GM12878 (cell line): ENCODE measurements around the gene ITSN1. TPM values are rescaled to one million over a fixed set of nuclear protein-coding genes. Genes with fewer than 3 reads are reported as not detected.

Source experiments
- ATAC-seq: fragments of 200-7000 bp; cut with Tn5 transposase; 3 replicates; pipeline ENCODE4 v1.9.1; 2020; ENCODE audit warnings: mild to moderate bottlenecking, moderate library complexity
- BruUV-seq: library from RNA; stranded (reverse); fragments of 400-500 nt; replicated peaks from 2 replicates; lab custom pipeline; 2021; lab: Mats Ljungman, UMichigan
- CTCF ChIA-PET: fragments of 300-600 bp; sonication (Branson Sonifier 250); formaldehyde crosslinking; extraction: SDS; loops from one replicate; lab custom pipeline; 2021; ENCODE audit warnings: inconsistent platforms; lab: Yijun Ruan, JAX
- POLR2A ChIA-PET: fragments of 350-600 bp; formaldehyde crosslinking; extraction: SDS; loops from one replicate; lab custom pipeline; 2021; ENCODE audit warnings: inconsistent platforms; lab: Charles Lee
- RAD21 ChIA-PET: fragments of 300-600 bp; sonication (Branson Sonifier 250); formaldehyde crosslinking; loops from one replicate; lab custom pipeline; 2023; ENCODE audit warnings: antibody characterized with exemption; ENCODE audit not compliant: unreplicated experiment; lab: Charles Lee
- SMC1A ChIA-PET: fragments of 300-600 bp; sonication (Branson Sonifier 250); formaldehyde crosslinking; loops from one replicate; lab custom pipeline; 2023; ENCODE audit not compliant: unreplicated experiment, uncharacterized antibody; lab: Charles Lee
- DNase-seq: peaks from one replicate; pipeline ENCODE4 v3.0.0-alpha.2; 2011; ENCODE audit warnings: low read depth, low spot score
- FAIRE-seq: peaks from 3 replicates; lab custom pipeline; 2011; peaks lifted over from hg19 to GRCh38; lab: Jason Lieb, UNC
- H2AFZ ChIP-seq: 2 replicates; pipeline ENCODE4 v1.6.0; 2011; ENCODE audit warnings: low read depth, low read length, control low read depth; ENCODE audit not compliant: control insufficient read depth
- H3K27ac ChIP-seq: 2 replicates; pipeline ENCODE4 v1.5.1; 2011; ENCODE audit warnings: control low read depth; ENCODE audit not compliant: control insufficient read depth, insufficient read depth
- H3K27me3 ChIP-seq, 2 experiments: replicated peaks in 1 of 2; 2 replicates each; pipeline versions ENCODE4 v1.6.0 to v1.6.1; 2011; ENCODE audit warnings: low read length in 1 of 2; ENCODE audit not compliant: control insufficient read depth in 2 of 2, insufficient read depth in 2 of 2
- H3K36me3 ChIP-seq, 2 experiments: 2 replicates each; pipeline ENCODE4 v1.5.1; 2011; ENCODE audit warnings: low read length in 1 of 2; ENCODE audit not compliant: control insufficient read depth in 2 of 2, insufficient read depth in 2 of 2
- H3K4me1 ChIP-seq: 2 replicates; pipeline ENCODE4 v1.6.1; 2011; ENCODE audit warnings: mild to moderate bottlenecking, low read length, moderate library complexity, mixed read lengths; ENCODE audit not compliant: control insufficient read depth, insufficient read depth
- H3K4me2 ChIP-seq: 2 replicates; pipeline ENCODE4 v1.6.0; 2011; ENCODE audit warnings: control low read depth; ENCODE audit not compliant: control insufficient read depth, insufficient read depth
- H3K4me3 ChIP-seq: fragments of 200-600 bp; sonication (generic); 2 replicates; pipeline ENCODE4 v1.5.1; 2016
- H3K79me2 ChIP-seq: 2 replicates; pipeline ENCODE4 v1.6.0; 2011; ENCODE audit warnings: low read length; ENCODE audit not compliant: control insufficient read depth, insufficient read depth
- H3K9ac ChIP-seq: 2 replicates; pipeline ENCODE4 v1.8.0; 2011; ENCODE audit warnings: low read length, control low read depth, mixed read lengths; ENCODE audit not compliant: control insufficient read depth, insufficient read depth
- H3K9me3 ChIP-seq: replicated peaks from 3 replicates; pipeline ENCODE4 v1.5.1; 2011; ENCODE audit warnings: mild to moderate bottlenecking, low read length; ENCODE audit not compliant: control insufficient read depth, insufficient read depth
- H4K20me1 ChIP-seq: 2 replicates; pipeline ENCODE4 v1.6.0; 2011; ENCODE audit not compliant: control insufficient read depth, insufficient read depth
- BMI1 ChIP-seq: fragments of 450-650 bp; IDR thresholded peaks from 2 replicates; pipeline ENCODE4 v1.6.1; 2016; ENCODE audit warnings: mild to moderate bottlenecking, moderate library complexity, borderline replicate concordance
- CHD2 ChIP-seq: IDR thresholded peaks from 2 replicates; pipeline ENCODE4 v1.6.1; 2011; ENCODE audit warnings: low read depth, low read length, improper control_type of control experiment, borderline replicate concordance
- EGR1 ChIP-seq, 2 experiments: IDR thresholded peaks; 1 replicate in 1 of 2; 2 replicates in 1 of 2; pipeline ENCODE4 v1.6.1; 2011 to 2012; ENCODE audit warnings: low read depth in 2 of 2, low read length in 2 of 2, borderline replicate concordance in 1 of 2, mild to moderate bottlenecking in 1 of 2, moderate library complexity in 1 of 2
- FOXK2 ChIP-seq: fragments of 450-650 bp; IDR thresholded peaks from 2 replicates; pipeline ENCODE4 v1.6.1; 2017; ENCODE audit warnings: mild to moderate bottlenecking, moderate library complexity
- IKZF1 ChIP-seq: fragments of 450-650 bp; conservative IDR thresholded peaks from 2 replicates; pipeline ENCODE4 v1.6.1; 2017; ENCODE audit warnings: antibody characterized with exemption, mild to moderate bottlenecking
- MXI1 ChIP-seq: fragments of 150-350 bp; IDR thresholded peaks from 2 replicates; pipeline ENCODE4 v1.6.1; 2011; ENCODE audit warnings: low read depth, mild to moderate bottlenecking, inconsistent platforms, low read length, improper control_type of control experiment
- NBN ChIP-seq: fragments of 450-650 bp; IDR thresholded peaks from 2 replicates; pipeline ENCODE4 v1.6.1; 2016
- POLR2AphosphoS2 ChIP-seq: IDR thresholded peaks from 2 replicates; pipeline ENCODE4 v1.6.1; 2011; ENCODE audit warnings: low read depth, mild to moderate bottlenecking, low read length, improper control_type of control experiment, moderate library complexity
- RUNX3 ChIP-seq: IDR thresholded peaks from 2 replicates; pipeline ENCODE4 v1.6.1; 2012; ENCODE audit warnings: low read length, inconsistent platforms
- SMC3 ChIP-seq: IDR thresholded peaks from 2 replicates; pipeline ENCODE4 v1.6.1; 2011; ENCODE audit warnings: low read length, improper control_type of control experiment, borderline replicate concordance
- SRF ChIP-seq, 2 experiments: IDR thresholded peaks; 2 replicates each; pipeline ENCODE4 v1.6.1; 2011; ENCODE audit warnings: low read depth in 2 of 2, low read length in 2 of 2, mild to moderate bottlenecking in 1 of 2, moderate library complexity in 1 of 2
- SUZ12 ChIP-seq: fragments of 200-600 bp; sonication (generic); IDR thresholded peaks from one replicate; pipeline ENCODE4 v1.6.1; 2018; ENCODE audit warnings: antibody characterized with exemption, mild to moderate bottlenecking; ENCODE audit not compliant: unreplicated experiment
- ZBED1 ChIP-seq: IDR thresholded peaks from 2 replicates; pipeline ENCODE4 v1.6.1; 2016; ENCODE audit warnings: borderline replicate concordance
- WGBS: methylation state at CpG from one replicate; pipeline ENCODE4 v1.1.6; 2016; ENCODE audit warnings: low lambda C conversion rate; ENCODE audit not compliant: insufficient replicate concordance, insufficient coverage; ENCODE audit errors: missing lambda C conversion rate; 5-methylcytosine and 5-hydroxymethylcytosine counted together
- in situ Hi-C: fragments of 300-500 bp; cut with MboI; formaldehyde crosslinking; loops from 9 replicates; pipeline ENCODE4 v1.14.3; 2018; ENCODE audit warnings: mixed read lengths
- intact Hi-C: fragments of 100-400 bp; cut with micrococcal nuclease; formaldehyde crosslinking; loops from one replicate; pipeline ENCODE4 v1.14.2; 2022; ENCODE audit not compliant: unreplicated experiment
- polyA plus RNA-seq, 11 experiments: library from polyadenylated mRNA; depleted of rRNA in 4 of 11; unstranded in 6 of 11; stranded (reverse) in 5 of 11; fragments of >200 nt; fragmentation: Nextera tagmentation in 4 of 11; fragmentation: Illumina TruSeq in 1 of 11; extraction: Ambion mirVana in 4 of 11; extraction: Trizol in 1 of 11; gene quantifications; 1 replicate in 1 of 11; 2 replicates in 10 of 11; pipeline versions ENCODE4 v1.2.1 to v1.2.3, GENCODE V29; 2011 to 2016; ENCODE audit warnings: inconsistent platforms in 2 of 11, missing spikeins in 2 of 11, low read depth in 1 of 11
- total RNA-seq, 4 experiments: library from RNA; depleted of rRNA in 3 of 4; stranded (reverse); fragments of >200 nt in 3 of 4; fragmentation: Illumina TruSeq in 1 of 4; extraction: Trizol in 1 of 4; gene quantifications; 2 replicates each; pipeline versions ENCODE4 v1.2.1 to v1.2.3, GENCODE V29; 2013 to 2021
- TF ChIP-seq, protein P1 (sequence below): fragments of 150-350 bp; IDR thresholded peaks from 2 replicates; pipeline ENCODE4 v1.6.1; 2014; ENCODE audit warnings: mild to moderate bottlenecking, low read depth, low read length
- TF ChIP-seq, protein P2 (sequence below): fragments of 450-650 bp; IDR thresholded peaks from 2 replicates; pipeline ENCODE4 v1.6.1; 2016; ENCODE audit warnings: mild to moderate bottlenecking
- TF ChIP-seq, protein P3 (sequence below): fragments of 450-650 bp; IDR thresholded peaks from 2 replicates; pipeline ENCODE4 v1.6.1; 2017; ENCODE audit warnings: antibody characterized with exemption, mild to moderate bottlenecking, moderate library complexity
- TF ChIP-seq, protein P4 (sequence below): IDR thresholded peaks from 2 replicates; pipeline ENCODE4 v1.6.1; 2012; ENCODE audit warnings: low read depth, low read length, improper control_type of control experiment
- TF ChIP-seq, protein P5 (sequence below): IDR thresholded peaks from 2 replicates; pipeline ENCODE4 v1.6.1; 2011; ENCODE audit warnings: low read depth, low read length, improper control_type of control experiment, borderline replicate concordance

ITSN1 gene
- total and polyA plus RNA-seq, 10 of the 15 experiments (the other 5 are each of a cell fraction or from before 2014, with no cell fraction given), result 0.89 to 10.6 (median 4.8) TPM

DNA sequence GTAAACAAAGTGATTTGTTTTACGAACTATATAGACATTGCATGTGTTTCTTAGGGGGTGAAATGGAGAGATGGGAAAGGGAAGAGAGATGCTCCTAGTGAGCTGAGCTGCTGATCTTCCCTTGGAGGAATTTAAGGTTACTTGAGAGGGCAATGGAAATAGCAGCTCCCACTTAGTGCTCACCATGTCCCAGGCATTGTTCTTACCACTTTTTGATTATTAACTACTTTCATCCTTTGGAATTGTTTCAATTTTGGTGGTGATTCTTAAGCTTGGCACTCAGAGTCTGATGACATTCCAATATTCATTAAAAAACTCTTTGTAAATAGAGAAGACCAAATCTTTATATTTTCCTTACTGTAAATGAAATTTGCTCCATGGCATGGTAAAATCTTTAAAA lies 124.9 kb downstream of the ITSN1 start (continued):
- TF ChIP-seq, protein P1, sequence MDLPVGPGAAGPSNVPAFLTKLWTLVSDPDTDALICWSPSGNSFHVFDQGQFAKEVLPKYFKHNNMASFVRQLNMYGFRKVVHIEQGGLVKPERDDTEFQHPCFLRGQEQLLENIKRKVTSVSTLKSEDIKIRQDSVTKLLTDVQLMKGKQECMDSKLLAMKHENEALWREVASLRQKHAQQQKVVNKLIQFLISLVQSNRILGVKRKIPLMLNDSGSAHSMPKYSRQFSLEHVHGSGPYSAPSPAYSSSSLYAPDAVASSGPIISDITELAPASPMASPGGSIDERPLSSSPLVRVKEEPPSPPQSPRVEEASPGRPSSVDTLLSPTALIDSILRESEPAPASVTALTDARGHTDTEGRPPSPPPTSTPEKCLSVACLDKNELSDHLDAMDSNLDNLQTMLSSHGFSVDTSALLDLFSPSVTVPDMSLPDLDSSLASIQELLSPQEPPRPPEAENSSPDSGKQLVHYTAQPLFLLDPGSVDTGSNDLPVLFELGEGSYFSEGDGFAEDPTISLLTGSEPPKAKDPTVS, result no peak
- no peak for TF ChIP-seq EGR1 (IDR thresholded peaks at IDR 0.05; ENCODE audit: borderline replicate concordance in 1 of 2, low read depth in 2 of 2, low read length in 2 of 2)
- TF ChIP-seq, protein P2, sequence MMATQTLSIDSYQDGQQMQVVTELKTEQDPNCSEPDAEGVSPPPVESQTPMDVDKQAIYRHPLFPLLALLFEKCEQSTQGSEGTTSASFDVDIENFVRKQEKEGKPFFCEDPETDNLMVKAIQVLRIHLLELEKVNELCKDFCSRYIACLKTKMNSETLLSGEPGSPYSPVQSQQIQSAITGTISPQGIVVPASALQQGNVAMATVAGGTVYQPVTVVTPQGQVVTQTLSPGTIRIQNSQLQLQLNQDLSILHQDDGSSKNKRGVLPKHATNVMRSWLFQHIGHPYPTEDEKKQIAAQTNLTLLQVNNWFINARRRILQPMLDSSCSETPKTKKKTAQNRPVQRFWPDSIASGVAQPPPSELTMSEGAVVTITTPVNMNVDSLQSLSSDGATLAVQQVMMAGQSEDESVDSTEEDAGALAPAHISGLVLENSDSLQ, result no peak

DNA sequence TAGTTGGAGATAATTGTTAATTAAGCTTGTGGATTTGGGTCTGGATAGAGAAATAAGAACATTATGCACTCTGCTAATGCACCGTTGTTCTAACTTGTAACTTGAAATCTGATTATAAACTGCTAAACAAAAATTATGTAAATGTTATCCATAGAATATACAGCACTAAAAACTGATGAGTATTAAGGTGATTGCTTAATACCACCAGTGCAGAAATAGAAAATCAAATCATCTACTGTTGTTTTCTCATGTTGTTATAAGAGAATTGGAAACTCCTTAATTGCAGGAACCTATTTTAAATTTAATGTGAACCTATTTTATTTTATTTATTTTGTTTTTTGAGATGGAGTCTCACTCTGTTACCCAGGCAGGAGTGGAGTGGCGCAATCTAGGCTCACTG lies 125.7 kb downstream of the ITSN1 start:
- in situ Hi-C loops, result no loop called here
- RAD21 ChIA-PET, result no interaction called here
- intact Hi-C loops, result no loop called here
- CTCF ChIA-PET, result no interaction called here
- SMC1A ChIA-PET, result no interaction called here
- Histone ChIP-seq H3K79me2 (no peaks in the 10 kb centered on the region), H3K4me3 (no peak overlapping the region), H2AFZ (no peak overlapping the region), H3K9ac (no peak overlapping the region), H4K20me1 (no peaks in the 10 kb centered on the region), H3K36me3 (no peaks in the 10 kb centered on the region; a peak in 1 of 4 replicates), H3K4me2 (no peak overlapping the region), H3K27ac (no peak overlapping the region), H3K4me1 (no peaks in the 10 kb centered on the region), H3K27me3 (no peaks in the 10 kb centered on the region), H3K9me3 (no peaks in the 10 kb centered on the region)
- POLR2A ChIA-PET, result no interaction called here
- WGBS, result 24% methylated on average over 2 of the region's 2 CpGs
- DNase-seq (no peak), FAIRE-seq (no peak), ATAC-seq (no peak)
- no TSS peak for BruUV-seq
- TF ChIP-seq, protein P3, sequence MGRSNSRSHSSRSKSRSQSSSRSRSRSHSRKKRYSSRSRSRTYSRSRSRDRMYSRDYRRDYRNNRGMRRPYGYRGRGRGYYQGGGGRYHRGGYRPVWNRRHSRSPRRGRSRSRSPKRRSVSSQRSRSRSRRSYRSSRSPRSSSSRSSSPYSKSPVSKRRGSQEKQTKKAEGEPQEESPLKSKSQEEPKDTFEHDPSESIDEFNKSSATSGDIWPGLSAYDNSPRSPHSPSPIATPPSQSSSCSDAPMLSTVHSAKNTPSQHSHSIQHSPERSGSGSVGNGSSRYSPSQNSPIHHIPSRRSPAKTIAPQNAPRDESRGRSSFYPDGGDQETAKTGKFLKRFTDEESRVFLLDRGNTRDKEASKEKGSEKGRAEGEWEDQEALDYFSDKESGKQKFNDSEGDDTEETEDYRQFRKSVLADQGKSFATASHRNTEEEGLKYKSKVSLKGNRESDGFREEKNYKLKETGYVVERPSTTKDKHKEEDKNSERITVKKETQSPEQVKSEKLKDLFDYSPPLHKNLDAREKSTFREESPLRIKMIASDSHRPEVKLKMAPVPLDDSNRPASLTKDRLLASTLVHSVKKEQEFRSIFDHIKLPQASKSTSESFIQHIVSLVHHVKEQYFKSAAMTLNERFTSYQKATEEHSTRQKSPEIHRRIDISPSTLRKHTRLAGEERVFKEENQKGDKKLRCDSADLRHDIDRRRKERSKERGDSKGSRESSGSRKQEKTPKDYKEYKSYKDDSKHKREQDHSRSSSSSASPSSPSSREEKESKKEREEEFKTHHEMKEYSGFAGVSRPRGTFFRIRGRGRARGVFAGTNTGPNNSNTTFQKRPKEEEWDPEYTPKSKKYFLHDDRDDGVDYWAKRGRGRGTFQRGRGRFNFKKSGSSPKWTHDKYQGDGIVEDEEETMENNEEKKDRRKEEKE, result no peak
- TF ChIP-seq SUZ12 (no peak), POLR2AphosphoS2 (no peak), CHD2 (no peak), NBN (no peak), MXI1 (no peak), FOXK2 (no peak), SMC3 (no peak), RUNX3 (no peak), SRF (IDR thresholded peaks at IDR 0.05; ENCODE audit: low read depth in 2 of 2, low read length in 2 of 2) (no peak), IKZF1 (no peak), BMI1 (no peak), ZBED1 (no peak)
- TF ChIP-seq, protein P4, sequence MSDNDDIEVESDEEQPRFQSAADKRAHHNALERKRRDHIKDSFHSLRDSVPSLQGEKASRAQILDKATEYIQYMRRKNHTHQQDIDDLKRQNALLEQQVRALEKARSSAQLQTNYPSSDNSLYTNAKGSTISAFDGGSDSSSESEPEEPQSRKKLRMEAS, result no peak
- TF ChIP-seq, protein P5, sequence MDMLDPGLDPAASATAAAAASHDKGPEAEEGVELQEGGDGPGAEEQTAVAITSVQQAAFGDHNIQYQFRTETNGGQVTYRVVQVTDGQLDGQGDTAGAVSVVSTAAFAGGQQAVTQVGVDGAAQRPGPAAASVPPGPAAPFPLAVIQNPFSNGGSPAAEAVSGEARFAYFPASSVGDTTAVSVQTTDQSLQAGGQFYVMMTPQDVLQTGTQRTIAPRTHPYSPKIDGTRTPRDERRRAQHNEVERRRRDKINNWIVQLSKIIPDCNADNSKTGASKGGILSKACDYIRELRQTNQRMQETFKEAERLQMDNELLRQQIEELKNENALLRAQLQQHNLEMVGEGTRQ, result no peak
